HepG2 (cell line): ENCODE measurements around the gene RASA3. TPM values are rescaled to one million over a fixed set of nuclear protein-coding genes. Genes with fewer than 3 reads are reported as not detected.

Source experiments
- ATAC-seq: fragments of 200-7000 bp; cut with Tn5 transposase; 3 replicates; pipeline ENCODE4 v1.9.1; 2020; ENCODE audit warnings: mild to moderate bottlenecking, moderate library complexity
- BruUV-seq: library from RNA; stranded (reverse); fragments of 400-500 nt; replicated peaks from 2 replicates; lab custom pipeline; 2021; lab: Mats Ljungman, UMichigan
- CTCF ChIA-PET: fragments of 300-600 bp; formaldehyde crosslinking; extraction: SDS; loops from one replicate; lab custom pipeline; 2021; ENCODE audit warnings: low total read pairs, inconsistent platforms, low intra/inter-chr PET ratio; lab: Yijun Ruan, JAX
- POLR2A ChIA-PET: fragments of 350-600 bp; sonication (Branson Sonifier 250); formaldehyde crosslinking; loops from one replicate; lab custom pipeline; 2020; ENCODE audit warnings: antibody characterized with exemption, inconsistent platforms; lab: Yijun Ruan, JAX
- DNase-seq: peaks from one replicate; pipeline ENCODE4 v3.0.0-alpha.2; 2015; ENCODE audit warnings: low spot score
- FAIRE-seq: peaks from 3 replicates; lab custom pipeline; 2011; peaks lifted over from hg19 to GRCh38; lab: Jason Lieb, UNC
- H2AFZ ChIP-seq: one replicate; pipeline ENCODE4 v1.6.1; 2011; ENCODE audit warnings: low read length, inconsistent platforms
- H3K27ac ChIP-seq: fragments of 300-600 bp; 3 replicates; pipeline ENCODE4 v1.8.0; 2011; ENCODE audit warnings: mixed run types, mild to moderate bottlenecking, mixed read lengths, low read length, inconsistent platforms; ENCODE audit not compliant: insufficient read depth; ENCODE audit errors: extremely low read length
- H3K27me3 ChIP-seq, 2 experiments: fragments of 200-600 bp in 1 of 2; 2 replicates in 1 of 2; 3 replicates in 1 of 2; pipeline versions ENCODE4 v1.6.0 to v1.8.0; 2011; ENCODE audit warnings: low read length in 2 of 2, mild to moderate bottlenecking in 2 of 2, moderate library complexity in 2 of 2, inconsistent platforms in 1 of 2; ENCODE audit not compliant: insufficient read depth in 2 of 2, control insufficient read depth in 1 of 2
- H3K36me3 ChIP-seq, 2 experiments: fragments of 200-600 bp in 1 of 2; replicated peaks in 1 of 2; 2 replicates in 1 of 2; 3 replicates in 1 of 2; pipeline versions ENCODE4 v1.5.1 to v1.8.0; 2011; ENCODE audit warnings: low read length in 2 of 2, inconsistent platforms in 1 of 2; ENCODE audit not compliant: insufficient read depth in 2 of 2, control insufficient read depth in 1 of 2
- H3K4me1 ChIP-seq: 2 replicates; pipeline ENCODE4 v1.5.1; 2012; ENCODE audit warnings: low read length, inconsistent platforms; ENCODE audit not compliant: insufficient read depth
- H3K4me2 ChIP-seq: 2 replicates; pipeline ENCODE4 v1.6.0; 2011; ENCODE audit warnings: low read depth, low read length, inconsistent platforms
- H3K4me3 ChIP-seq, 3 experiments: fragments of 200-600 bp in 1 of 3; sonication (generic), shearing (Covaris generic) in 1 of 3; replicated peaks in 1 of 3; 2 replicates each; pipeline ENCODE4 v1.5.1; 2011 to 2016; ENCODE audit warnings: low read length in 3 of 3, inconsistent platforms in 2 of 3, low read depth in 2 of 3, mild to moderate bottlenecking in 2 of 3, control low read depth in 1 of 3, mixed read lengths in 1 of 3; ENCODE audit not compliant: insufficient read depth in 1 of 3
- H3K79me2 ChIP-seq: one replicate; pipeline ENCODE4 v1.6.1; 2011; ENCODE audit warnings: low read length, inconsistent platforms; ENCODE audit not compliant: insufficient read depth
- H3K9ac ChIP-seq: 2 replicates; pipeline ENCODE4 v1.6.0; 2011; ENCODE audit warnings: mild to moderate bottlenecking, low read depth, low read length, inconsistent platforms; ENCODE audit not compliant: insufficient read depth
- H3K9me3 ChIP-seq: 2 replicates; pipeline ENCODE4 v1.5.1; 2012; ENCODE audit warnings: mild to moderate bottlenecking, low read length
- H4K20me1 ChIP-seq: 2 replicates; pipeline ENCODE4 v1.6.0; 2011; ENCODE audit warnings: inconsistent platforms, mild to moderate bottlenecking, low read length, moderate library complexity; ENCODE audit not compliant: insufficient read depth
- ARNT ChIP-seq: fragments of 450-650 bp; IDR thresholded peaks from 2 replicates; pipeline ENCODE4 v1.6.1; 2017
- EP300 ChIP-seq, 3 experiments: sonication (generic) in 1 of 3; formaldehyde crosslinking in 1 of 3; IDR thresholded peaks; 2 replicates each; pipeline versions ENCODE4 v1.5.1 to v1.6.1; 2011 to 2020; ENCODE audit warnings: low read depth in 2 of 3, low read length in 2 of 3, borderline replicate concordance in 1 of 3, improper control_type of control experiment in 1 of 3, mild to moderate bottlenecking in 1 of 3, missing genetic modification reagents in 1 of 3, moderate library complexity in 1 of 3
- FOXM1 ChIP-seq: sonication (generic); formaldehyde crosslinking; IDR thresholded peaks from 2 replicates; pipeline ENCODE4 v1.5.0; 2020; ENCODE audit warnings: missing genetic modification reagents
- HNF4G ChIP-seq, 2 experiments: sonication (generic) in 1 of 2; formaldehyde crosslinking in 1 of 2; IDR thresholded peaks; 2 replicates each; pipeline versions ENCODE4 v1.4.0 to v1.6.1; 2011 to 2020; ENCODE audit warnings: borderline replicate concordance in 2 of 2, low read depth in 2 of 2, mild to moderate bottlenecking in 2 of 2, low read length in 1 of 2, missing genetic modification reagents in 1 of 2, moderate library complexity in 1 of 2
- HOXD1 ChIP-seq: sonication (generic); formaldehyde crosslinking; IDR thresholded peaks from 2 replicates; pipeline ENCODE4 v1.5.0; 2020; ENCODE audit warnings: missing genetic modification reagents
- KLF6 ChIP-seq: IDR thresholded peaks from 2 replicates; pipeline ENCODE4 v1.8.0; 2016; ENCODE audit warnings: missing biosample characterization, missing genetic modification reagents
- SIN3A ChIP-seq: IDR thresholded peaks from 2 replicates; pipeline ENCODE4 v1.6.1; 2011; ENCODE audit warnings: low read depth, mild to moderate bottlenecking, control low read depth, low read length, borderline replicate concordance
- SRSF4 ChIP-seq: fragments of 200-400 bp; formaldehyde crosslinking; IDR thresholded peaks from one replicate; pipeline ENCODE4 v1.6.1; 2018; ENCODE audit warnings: mild to moderate bottlenecking, low read depth, low read length, moderate library complexity; ENCODE audit not compliant: poor library complexity, severe bottlenecking
- TBL1XR1 ChIP-seq: fragments of 150-350 bp; IDR thresholded peaks from 2 replicates; pipeline ENCODE4 v1.6.1; 2014; ENCODE audit warnings: borderline replicate concordance, low read length; ENCODE audit not compliant: partially characterized antibody
- ZNF230 ChIP-seq: sonication (generic); formaldehyde crosslinking; IDR thresholded peaks from 2 replicates; pipeline ENCODE4 v1.4.0; 2020; ENCODE audit warnings: mild to moderate bottlenecking, missing genetic modification reagents
- ZNF549 ChIP-seq: sonication (generic); formaldehyde crosslinking; IDR thresholded peaks from 2 replicates; pipeline ENCODE4 v1.5.0; 2020; ENCODE audit warnings: missing genetic modification reagents
- ZNF564 ChIP-seq: sonication (generic); formaldehyde crosslinking; IDR thresholded peaks from 2 replicates; pipeline ENCODE4 v1.8.1; 2023; ENCODE audit warnings: mild to moderate bottlenecking, missing genetic modification reagents
- ZNF577 ChIP-seq: sonication (generic); formaldehyde crosslinking; IDR thresholded peaks from 2 replicates; pipeline ENCODE4 v1.4.0; 2020; ENCODE audit warnings: mild to moderate bottlenecking, low read depth, missing genetic modification reagents, borderline replicate concordance
- WGBS: methylation state at CpG from one replicate; pipeline ENCODE4 v1.1.6; 2017; ENCODE audit warnings: low lambda C conversion rate; 5-methylcytosine and 5-hydroxymethylcytosine counted together
- in situ Hi-C: cut with HindIII; loops from 2 replicates; pipeline ENCODE4 v1.10.0; 2017; ENCODE audit warnings: low pct_unique_long_range_greater_than_20kb; ENCODE audit not compliant: extremely low pct_ligation_motif_present
- intact Hi-C: fragments of 100-400 bp; cut with micrococcal nuclease; formaldehyde crosslinking; loops from one replicate; pipeline ENCODE4 v1.10.0; 2022; ENCODE audit not compliant: unreplicated experiment
- polyA plus RNA-seq, 8 experiments: library from polyadenylated mRNA; depleted of rRNA in 3 of 8; stranded (reverse) in 7 of 8; unstranded in 1 of 8; fragments of >200 nt; fragmentation: Illumina TruSeq in 4 of 8; extraction: Trizol in 4 of 8; gene quantifications; 2 replicates each; pipeline versions ENCODE4 v1.2.1 to v1.2.3, GENCODE V29; 2011 to 2016; ENCODE audit warnings: low read depth in 4 of 8, missing spikeins in 1 of 8, mixed read lengths in 1 of 8; ENCODE audit not compliant: insufficient read depth in 1 of 8
- total RNA-seq, 5 experiments: library from RNA; depleted of rRNA; stranded (reverse); fragments of >200 nt; fragmentation: Illumina TruSeq; extraction: Trizol; gene quantifications; 2 replicates each; pipeline ENCODE4 v1.2.3, GENCODE V29; 2016; ENCODE audit warnings: low read depth in 1 of 5
- TF ChIP-seq, protein P1 (sequence below): sonication (generic); formaldehyde crosslinking; IDR thresholded peaks from 2 replicates; pipeline ENCODE4 v1.8.0; 2022; ENCODE audit warnings: missing genetic modification reagents, mild to moderate bottlenecking, moderate library complexity, borderline replicate concordance
- TF ChIP-seq, protein P2 (sequence below): sonication (generic); formaldehyde crosslinking; IDR thresholded peaks from 2 replicates; pipeline ENCODE4 v1.8.1; 2023; ENCODE audit warnings: mild to moderate bottlenecking, missing genetic modification reagents
- TF ChIP-seq, protein P3 (sequence below): sonication (generic); formaldehyde crosslinking; IDR thresholded peaks from 2 replicates; pipeline ENCODE4 v1.5.0; 2020; ENCODE audit warnings: mild to moderate bottlenecking, low read depth, missing genetic modification reagents, borderline replicate concordance
- TF ChIP-seq, protein P4 (sequence below): sonication (generic); formaldehyde crosslinking; IDR thresholded peaks from 2 replicates; pipeline ENCODE4 v1.8.1; 2023; ENCODE audit warnings: mild to moderate bottlenecking, missing genetic modification reagents

RASA3 gene
- total and polyA plus RNA-seq, 2 of the 13 experiments (the other 11 are each of a cell fraction or from before 2014, with no cell fraction given) = 0.05 TPM; not detected in 1

DNA sequence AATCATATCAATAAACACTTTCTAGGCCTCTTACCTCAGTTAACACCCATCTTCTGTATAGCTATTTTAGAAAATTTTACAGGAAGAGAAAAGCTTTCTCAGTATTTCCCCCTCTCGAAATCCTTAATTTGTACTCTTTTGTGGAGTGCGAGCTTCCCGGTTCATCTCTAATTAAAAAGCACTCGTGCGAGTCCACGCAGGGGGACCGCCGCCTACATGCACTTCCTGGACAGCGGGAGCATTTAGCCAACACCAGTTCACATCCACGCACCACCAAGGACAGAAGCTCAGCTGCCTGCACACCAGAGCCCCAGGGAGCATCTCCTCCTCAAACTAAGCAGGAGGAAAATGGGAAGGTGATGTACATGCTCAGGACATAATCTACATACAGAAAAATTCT is 60.0 kb downstream of the RASA3 start:
- in situ Hi-C loops = no loop called here
- no peaks in the 10 kb centered on the region for H3K9me3 ChIP-seq
- CTCF ChIA-PET = no interaction called here

DNA sequence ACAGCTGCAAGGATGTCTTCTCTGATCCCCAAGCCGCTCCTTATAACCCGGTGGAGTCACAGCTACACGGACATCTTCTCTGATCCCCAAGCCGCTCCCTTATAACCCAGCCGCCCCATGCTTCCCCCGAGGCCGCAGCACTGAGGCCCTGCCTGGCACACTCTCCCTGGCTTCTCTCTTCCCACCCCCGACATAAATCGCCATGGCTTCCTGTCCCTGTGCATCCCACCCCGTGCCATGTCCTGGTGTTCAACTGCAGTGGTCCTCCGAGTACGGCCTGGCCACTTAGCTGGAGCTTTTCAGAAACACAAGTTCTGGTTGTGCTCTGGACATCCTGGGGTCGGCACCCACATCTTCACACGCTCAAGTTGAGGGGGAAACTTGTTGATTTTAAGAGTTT is 60.4 kb downstream of the RASA3 start:
- Histone ChIP-seq H3K4me3 (no peak overlapping the region), H3K79me2 (no peaks in the 10 kb centered on the region), H2AFZ (no peak overlapping the region), H3K4me2 (no peak overlapping the region), H3K36me3 (no peaks in the 10 kb centered on the region), H3K9me3 (no peaks in the 10 kb centered on the region), H3K9ac (no peak overlapping the region), H3K27ac (no peak overlapping the region), H4K20me1 (no peaks in the 10 kb centered on the region), H3K4me1 (no peaks in the 10 kb centered on the region), H3K27me3 (peaks cover 1 to 43% of the 10 kb centered on the region in 2 experiments)
- POLR2A ChIA-PET = no interaction called here
- in situ Hi-C loops = no loop called here
- intact Hi-C loops = no loop called here
- WGBS = 35% methylated on average over 14 of the region's 14 CpGs
- no peak for ATAC-seq
- FAIRE-seq = no peak
- no peak for DNase-seq
- CTCF ChIA-PET = no interaction called here
- BruUV-seq = no TSS peak
- TF ChIP-seq, protein P1, sequence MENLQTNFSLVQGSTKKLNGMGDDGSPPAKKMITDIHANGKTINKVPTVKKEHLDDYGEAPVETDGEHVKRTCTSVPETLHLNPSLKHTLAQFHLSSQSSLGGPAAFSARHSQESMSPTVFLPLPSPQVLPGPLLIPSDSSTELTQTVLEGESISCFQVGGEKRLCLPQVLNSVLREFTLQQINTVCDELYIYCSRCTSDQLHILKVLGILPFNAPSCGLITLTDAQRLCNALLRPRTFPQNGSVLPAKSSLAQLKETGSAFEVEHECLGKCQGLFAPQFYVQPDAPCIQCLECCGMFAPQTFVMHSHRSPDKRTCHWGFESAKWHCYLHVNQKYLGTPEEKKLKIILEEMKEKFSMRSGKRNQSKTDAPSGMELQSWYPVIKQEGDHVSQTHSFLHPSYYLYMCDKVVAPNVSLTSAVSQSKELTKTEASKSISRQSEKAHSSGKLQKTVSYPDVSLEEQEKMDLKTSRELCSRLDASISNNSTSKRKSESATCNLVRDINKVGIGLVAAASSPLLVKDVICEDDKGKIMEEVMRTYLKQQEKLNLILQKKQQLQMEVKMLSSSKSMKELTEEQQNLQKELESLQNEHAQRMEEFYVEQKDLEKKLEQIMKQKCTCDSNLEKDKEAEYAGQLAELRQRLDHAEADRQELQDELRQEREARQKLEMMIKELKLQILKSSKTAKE (CRISPR knock-in tag) = no peak
- TF ChIP-seq, protein P2, sequence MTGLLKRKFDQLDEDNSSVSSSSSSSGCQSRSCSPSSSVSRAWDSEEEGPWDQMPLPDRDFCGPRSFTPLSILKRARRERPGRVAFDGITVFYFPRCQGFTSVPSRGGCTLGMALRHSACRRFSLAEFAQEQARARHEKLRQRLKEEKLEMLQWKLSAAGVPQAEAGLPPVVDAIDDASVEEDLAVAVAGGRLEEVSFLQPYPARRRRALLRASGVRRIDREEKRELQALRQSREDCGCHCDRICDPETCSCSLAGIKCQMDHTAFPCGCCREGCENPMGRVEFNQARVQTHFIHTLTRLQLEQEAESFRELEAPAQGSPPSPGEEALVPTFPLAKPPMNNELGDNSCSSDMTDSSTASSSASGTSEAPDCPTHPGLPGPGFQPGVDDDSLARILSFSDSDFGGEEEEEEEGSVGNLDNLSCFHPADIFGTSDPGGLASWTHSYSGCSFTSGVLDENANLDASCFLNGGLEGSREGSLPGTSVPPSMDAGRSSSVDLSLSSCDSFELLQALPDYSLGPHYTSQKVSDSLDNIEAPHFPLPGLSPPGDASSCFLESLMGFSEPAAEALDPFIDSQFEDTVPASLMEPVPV (CRISPR knock-in tag) = no peak
- TF ChIP-seq ZNF577 (CRISPR knock-in tag) = no peak
- no peak for TF ChIP-seq TBL1XR1
- TF ChIP-seq ZNF564 = no peak
- no peak for TF ChIP-seq EP300 (IDR thresholded peaks at IDR 0.05; ENCODE audit: low read depth in 2 of 2, low read length in 2 of 2)
- no peak for TF ChIP-seq EP300 (CRISPR knock-in tag; IDR thresholded peaks at IDR 0.05; ENCODE audit: borderline replicate concordance)
- no peak for TF ChIP-seq ARNT
- no peak for TF ChIP-seq ZNF230 (CRISPR knock-in tag)
- no peak for TF ChIP-seq HOXD1 (CRISPR knock-in tag)

More for the DNA sequence above, 60.0 kb downstream of the RASA3 start:
- ATAC-seq = no peak
- no peaks in the 10 kb centered on the region for H3K36me3 ChIP-seq
- BruUV-seq = no TSS peak
- no peak overlapping the region for H3K27ac ChIP-seq
- TF ChIP-seq FOXM1 = no peak
- TF ChIP-seq, protein P3, sequence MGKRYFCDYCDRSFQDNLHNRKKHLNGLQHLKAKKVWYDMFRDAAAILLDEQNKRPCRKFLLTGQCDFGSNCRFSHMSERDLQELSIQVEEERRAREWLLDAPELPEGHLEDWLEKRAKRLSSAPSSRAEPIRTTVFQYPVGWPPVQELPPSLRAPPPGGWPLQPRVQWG = no peak
- no peak for TF ChIP-seq ZNF549
- TF ChIP-seq, protein P4, sequence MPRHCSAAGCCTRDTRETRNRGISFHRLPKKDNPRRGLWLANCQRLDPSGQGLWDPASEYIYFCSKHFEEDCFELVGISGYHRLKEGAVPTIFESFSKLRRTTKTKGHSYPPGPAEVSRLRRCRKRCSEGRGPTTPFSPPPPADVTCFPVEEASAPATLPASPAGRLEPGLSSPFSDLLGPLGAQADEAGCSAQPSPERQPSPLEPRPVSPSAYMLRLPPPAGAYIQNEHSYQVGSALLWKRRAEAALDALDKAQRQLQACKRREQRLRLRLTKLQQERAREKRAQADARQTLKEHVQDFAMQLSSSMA (CRISPR knock-in tag) = no peak
- no peak for TF ChIP-seq HNF4G (IDR thresholded peaks at IDR 0.05; ENCODE audit: borderline replicate concordance, low read depth, low read length)
- no peak for TF ChIP-seq HNF4G (CRISPR knock-in tag; IDR thresholded peaks at IDR 0.05; ENCODE audit: borderline replicate concordance, low read depth)
- TF ChIP-seq SRSF4 = no peak
- no peak for TF ChIP-seq KLF6 (CRISPR knock-in tag)
- no peak for TF ChIP-seq SIN3A
- H4K20me1 ChIP-seq = no peaks in the 10 kb centered on the region
- DNase-seq = no peak
- intact Hi-C loops = no loop called here
- H3K4me1 ChIP-seq = no peaks in the 10 kb centered on the region
- WGBS = 49% methylated on average over 10 of the region's 10 CpGs
- H3K4me2 ChIP-seq = no peak overlapping the region
- H3K4me3 ChIP-seq = no peak overlapping the region
- no peak overlapping the region for H2AFZ ChIP-seq
- H3K27me3 ChIP-seq = peaks cover 4 to 44% of the 10 kb centered on the region in 2 experiments
- H3K9ac ChIP-seq = no peak overlapping the region
- no peaks in the 10 kb centered on the region for H3K79me2 ChIP-seq
- POLR2A ChIA-PET = no interaction called here
- no peak for FAIRE-seq
